HPDE6-E6E7 (cell line): ENCODE results near the gene TRPM8.
A peak's percentile ranks its signal among the peaks of the same experiment; 100 is the strongest.

Experiments
- DNase-seq: peaks from one replicate; pipeline ENCODE4 v3.0.0; 2011; ENCODE audit warnings: missing footprints; ENCODE audit errors: extremely low spot score

TRPM8 gene

GRCh38 chr2:233976087-233976486 lies 58.9 kb downstream of the TRPM8 start:
- DNase-seq = no peak

DNA sequence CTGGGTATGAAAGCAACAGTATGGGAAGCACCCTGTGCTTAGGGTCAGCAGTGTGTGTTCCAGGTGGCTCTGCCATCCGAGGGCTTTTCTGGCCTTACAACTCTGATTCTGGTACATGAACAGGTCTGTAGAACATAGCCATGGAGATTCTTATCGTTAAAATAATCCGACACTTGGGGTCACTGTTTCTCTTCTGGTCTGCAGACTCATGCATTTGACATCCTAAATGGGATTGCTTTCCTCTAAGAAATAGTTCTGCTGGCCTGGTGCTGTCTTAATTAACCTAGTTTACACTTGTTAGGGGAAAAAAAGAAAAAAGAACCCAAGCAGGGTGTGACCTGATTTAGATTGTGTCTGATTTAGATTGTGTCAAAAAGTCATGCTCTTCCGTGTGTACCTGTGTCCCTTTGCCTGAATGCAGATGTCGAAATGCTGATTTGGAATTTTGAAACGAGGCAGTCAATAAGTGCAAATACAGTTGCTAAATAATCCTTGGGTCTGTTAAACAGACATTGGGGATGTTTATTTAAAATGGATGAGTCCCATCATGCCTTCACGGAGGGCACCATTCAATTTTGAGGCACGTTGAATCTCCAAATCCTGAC lies 59.6 kb downstream of the TRPM8 start:
- DNase-seq = peak; percentile 32

- DNase-seq = no peak
These were observed 60.2 kb downstream of the TRPM8 start for GRCh38 chr2:233977296-233977837.

DNA sequence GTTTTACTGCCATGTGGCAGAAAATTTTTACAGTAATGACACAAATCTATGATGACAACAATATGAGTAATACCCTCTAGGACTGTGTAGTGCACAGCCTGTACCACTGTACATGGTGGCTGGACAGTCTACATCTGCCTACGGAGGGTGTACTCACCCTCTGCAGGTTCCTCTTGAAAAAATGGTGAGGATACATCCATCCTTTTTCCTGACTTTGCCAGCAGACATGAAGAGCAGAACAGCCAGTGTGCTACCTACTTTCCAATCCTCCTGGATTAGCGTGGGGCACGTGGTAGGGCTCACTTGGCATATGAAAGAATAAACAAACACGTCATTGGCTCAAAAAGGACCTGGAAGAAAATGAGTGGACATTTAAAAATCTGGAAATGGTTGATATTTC lies 62.6 kb downstream of the TRPM8 start:
- no peak for DNase-seq

GRCh38 chr2:233980955-233981561 lies 63.9 kb downstream of the TRPM8 start:
- no peak for DNase-seq

GRCh38 chr2:233981574-233982420 lies 64.6 kb downstream of the TRPM8 start:
- no peak for DNase-seq

DNA sequence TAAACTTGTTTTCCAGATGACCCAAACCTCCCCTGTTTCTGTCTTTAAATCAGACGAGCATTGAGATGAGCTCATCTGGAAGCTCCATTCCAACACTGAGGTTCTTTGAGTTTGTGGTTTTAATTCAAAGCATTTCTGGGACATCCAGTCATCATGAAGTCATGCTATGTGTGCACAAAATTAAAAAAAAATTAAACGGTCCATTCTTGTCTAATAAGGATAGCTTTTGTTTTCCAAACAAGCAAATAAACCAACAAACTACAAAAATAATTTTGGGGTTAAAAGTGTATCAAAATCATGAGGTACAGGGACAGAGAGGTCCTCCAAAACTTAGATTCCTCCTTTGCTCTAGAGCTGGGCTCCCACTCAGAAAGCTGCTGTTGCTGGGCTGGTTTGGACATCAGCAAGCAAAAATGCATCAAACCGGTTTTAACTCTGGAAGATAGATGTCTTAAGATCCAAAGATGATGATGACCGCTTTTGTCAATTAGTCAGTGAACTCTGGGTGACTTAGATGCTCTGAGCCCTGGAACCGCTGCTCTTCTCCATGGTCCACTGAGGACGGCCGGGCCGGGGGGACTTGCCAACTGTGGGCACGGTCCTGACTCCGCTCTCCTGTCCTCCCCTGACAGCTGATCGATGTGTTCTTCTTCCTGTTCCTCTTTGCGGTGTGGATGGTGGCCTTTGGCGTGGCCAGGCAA lies 65.4 kb downstream of the TRPM8 start:
- DNase-seq = peak; percentile 65

DNA sequence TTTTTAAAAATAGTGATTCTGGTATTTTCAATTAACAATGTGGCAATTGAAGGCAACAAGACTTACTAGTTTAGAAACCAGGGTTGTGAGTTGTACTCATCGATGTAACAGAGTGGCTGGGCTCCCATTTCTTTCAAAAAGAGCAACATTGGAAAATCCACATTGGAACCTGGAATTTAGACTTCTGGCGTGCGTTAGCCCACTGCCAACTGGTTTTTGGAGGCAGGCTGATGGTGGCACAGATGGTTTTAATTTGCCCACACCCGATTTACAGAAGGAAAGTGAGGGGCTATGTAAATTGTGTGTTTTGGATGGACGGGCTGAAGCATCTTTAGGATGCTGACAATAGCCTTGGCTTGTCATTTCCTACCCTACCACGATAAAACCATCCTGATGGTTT lies 66.3 kb downstream of the TRPM8 start:
- DNase-seq = no peak

GRCh38 chr2:233988581-233988980 lies 71.4 kb downstream of the TRPM8 start:
- no peak for DNase-seq

- DNase-seq = no peak
These were observed 72.2 kb downstream of the TRPM8 start for GRCh38 chr2:233989221-233989858.

GRCh38 chr2:233990261-233990798 lies 73.2 kb downstream of the TRPM8 start:
- DNase-seq = no peak

- DNase-seq = no peak
These were observed 74.0 kb downstream of the TRPM8 start for GRCh38 chr2:233991196-233991595.

DNA sequence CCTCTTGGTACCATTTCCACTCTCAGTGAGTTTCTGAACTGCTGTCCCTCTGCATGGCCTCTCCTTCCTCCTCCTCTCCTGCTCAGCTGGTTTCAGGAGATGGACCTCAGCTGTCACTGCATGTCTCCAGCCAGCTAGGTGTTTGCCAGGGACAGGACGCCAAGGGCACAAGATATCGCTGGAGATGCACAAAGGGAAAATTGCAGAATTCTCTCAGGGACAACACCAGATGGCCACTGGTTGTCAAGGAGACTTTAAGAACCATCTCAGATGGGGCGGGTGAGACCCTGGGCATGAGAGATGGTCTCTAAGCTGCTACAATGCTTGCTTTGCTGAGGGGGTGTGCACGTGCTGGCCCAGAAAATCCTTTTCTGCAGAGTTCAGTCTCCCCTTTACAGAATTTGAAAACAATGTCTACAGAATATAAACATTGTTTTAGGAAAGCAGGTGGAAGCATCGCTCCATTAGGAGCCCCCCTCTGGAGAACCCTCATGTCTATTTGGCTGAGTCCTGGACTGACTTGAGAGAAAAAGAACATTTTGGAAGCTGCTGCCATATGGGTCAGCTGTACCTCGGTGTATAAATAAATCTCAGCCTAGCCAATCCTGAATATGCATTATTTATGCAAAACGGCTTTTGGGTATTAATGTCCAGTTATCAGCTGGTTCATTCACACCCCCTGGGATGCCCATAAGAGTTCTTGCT lies 75.5 kb downstream of the TRPM8 start:
- no peak for DNase-seq

GRCh38 chr2:233993461-233993860 lies 76.3 kb downstream of the TRPM8 start:
- no peak for DNase-seq

DNA sequence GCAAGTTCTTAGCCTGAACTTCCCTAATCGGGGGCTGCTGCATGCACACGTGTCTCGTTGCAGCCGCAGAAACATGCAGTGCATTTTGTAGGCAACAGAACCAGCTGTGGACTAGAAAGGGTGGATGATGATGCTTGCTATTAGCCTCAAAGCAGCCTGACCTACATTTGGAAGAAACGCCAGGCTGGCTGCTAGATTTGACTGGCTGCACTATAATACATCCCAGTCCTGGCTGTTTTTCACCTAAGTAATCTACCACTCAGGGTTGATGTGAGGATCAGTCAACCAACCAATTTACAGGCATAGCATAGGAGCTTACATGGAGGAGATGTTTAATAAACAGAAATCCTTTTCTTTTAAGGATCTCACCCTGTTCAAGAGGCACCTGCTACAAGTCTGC lies 77.0 kb downstream of the TRPM8 start:
- no peak for DNase-seq

DNA sequence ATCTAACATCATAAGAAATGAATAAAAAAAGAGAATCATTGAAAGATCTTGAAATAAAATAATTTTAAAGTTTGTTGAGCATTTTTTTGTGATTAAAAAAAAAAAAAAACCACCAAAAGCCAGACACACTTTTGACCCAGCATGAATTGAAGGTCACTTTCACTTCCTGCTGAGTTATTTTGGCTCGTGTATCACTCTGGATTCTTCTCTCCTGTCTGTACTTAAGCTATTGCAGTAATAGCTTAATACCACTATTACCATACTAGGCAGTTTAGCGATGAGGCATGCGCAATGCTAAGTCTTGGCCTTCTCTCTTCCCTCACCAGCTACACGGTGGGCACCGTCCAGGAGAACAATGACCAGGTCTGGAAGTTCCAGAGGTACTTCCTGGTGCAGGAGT lies 78.8 kb downstream of the TRPM8 start:
- no peak for DNase-seq

DNA sequence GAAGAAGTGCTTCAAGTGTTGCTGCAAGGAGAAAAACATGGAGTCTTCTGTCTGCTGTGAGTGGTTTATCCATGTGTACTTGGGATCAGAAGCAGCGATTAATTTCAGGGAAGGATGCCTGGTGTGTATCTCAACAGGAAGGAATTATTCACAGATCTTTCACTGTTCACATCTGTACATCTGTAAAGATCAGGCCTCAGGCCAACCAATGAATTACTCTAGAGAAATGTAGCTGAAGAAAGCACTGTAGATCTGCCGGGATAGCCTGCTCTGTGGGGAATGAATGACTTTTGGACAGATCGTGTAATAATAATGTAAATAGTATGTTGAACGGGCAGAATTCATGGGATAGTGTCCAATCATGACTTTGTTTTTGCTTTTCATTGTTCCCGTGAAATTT lies 79.3 kb downstream of the TRPM8 start:
- DNase-seq = no peak

GRCh38 chr2:233997707-233998106 lies 80.5 kb downstream of the TRPM8 start:
- no peak for DNase-seq

- DNase-seq = no peak
These were observed 82.0 kb downstream of the TRPM8 start for GRCh38 chr2:233999182-233999581.

DNA sequence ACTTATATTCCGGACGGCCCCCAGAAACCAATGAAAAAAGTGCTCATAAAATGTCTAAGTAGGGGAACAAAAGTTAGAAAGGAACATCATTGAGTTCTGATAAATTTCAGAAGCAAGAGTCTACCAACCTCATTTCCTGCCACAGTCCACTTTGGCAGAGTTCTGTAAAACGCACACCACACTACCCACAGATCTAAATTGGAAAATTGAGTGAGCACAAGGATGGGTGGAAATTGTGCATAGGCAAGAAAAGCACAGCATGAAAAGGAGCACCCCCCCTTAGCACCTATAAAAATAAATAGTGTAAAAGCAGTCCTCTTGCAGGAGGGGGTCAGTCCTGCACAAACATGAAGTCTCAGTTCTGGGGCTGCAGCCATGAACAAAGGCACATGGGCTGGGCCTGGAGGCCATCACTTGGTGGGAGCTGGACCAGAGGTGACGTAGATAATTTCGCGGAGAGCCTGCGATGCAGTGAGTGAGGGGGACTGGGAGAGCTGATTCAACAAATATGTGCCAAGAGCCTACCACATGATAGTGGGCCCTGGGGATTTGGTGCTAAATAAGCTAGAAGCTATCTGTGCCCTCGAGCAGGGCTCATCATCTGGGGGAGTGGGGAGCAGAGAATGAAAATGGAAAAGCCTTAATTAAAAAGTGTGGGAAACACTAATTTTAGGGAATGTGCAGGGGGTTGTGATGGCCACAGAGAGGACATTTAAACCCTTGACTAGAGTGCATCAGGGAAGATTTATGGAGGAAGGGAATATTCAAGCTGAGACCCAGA lies 84.4 kb downstream of the TRPM8 start:
- no peak for DNase-seq
